ENCODE data around the gene SLC30A2.

SLC30A2 gene

GRCh38 chr1:26041401-26041800 lies 4.5 kb downstream of the SLC30A2 start:
- Histone ChIP-seq H3K36me3 (ENCODE audit: control insufficient read depth in 2 of 2, insufficient read depth in 1 of 2, low read length in 2 of 2) (no peaks in the 10 kb centered on the region), H3K4me1 (ENCODE audit: control insufficient read depth, insufficient read depth, low read length) (no peaks in the 10 kb centered on the region), H3K9me3 (ENCODE audit: control insufficient read depth, insufficient read depth, low read depth, low read length) (no peaks in the 10 kb centered on the region), H3K4me3 (ENCODE audit: low read depth, low read length) (no peak overlapping the region), H3K27ac (ENCODE audit: extremely low read depth, low read depth, low read length) (no peak overlapping the region)
- ChIA-PET POLR2A (no interaction called here), CTCF (interaction anchor here (0.6 to 1.4 kb wide), 5 partner anchors 63 to 364 kb away, joined by 3 to 8 read pairs (median 4); no protein-coding TSS in a partner anchor)
- TF ChIP-seq HOXD13 (CRISPR knock-in tag; IDR thresholded peaks at IDR 0.05; ENCODE audit: borderline replicate concordance) (no peak), ZBTB20 (tag by site-specific recombination; IDR thresholded peaks at IDR 0.05) (peak; percentile 18; the same call in 1 of the 2 replicates), ZNF280D (tag by site-specific recombination; IDR thresholded peaks at IDR 0.05) (no peak)

- H3K4me3 ChIP-seq (ENCODE audit: low read depth, low read length): no peak overlapping the region
- no peak overlapping the region for H3K27ac ChIP-seq (ENCODE audit: extremely low read depth, low read depth, low read length)
- POLR2A ChIA-PET: interaction anchor here (0.8 kb wide), 1 partner anchor 17 kb away, joined by 3 read pairs; no protein-coding TSS in a partner anchor
- no peaks in the 10 kb centered on the region for H3K9me3 ChIP-seq (ENCODE audit: control insufficient read depth, insufficient read depth, low read depth, low read length)
- CTCF ChIA-PET: interaction anchor here (0.6 to 7.5 kb wide), 5 partner anchors 9 to 378 kb away, joined by 3 to 80 read pairs (median 4); no protein-coding TSS in a partner anchor
- no peaks in the 10 kb centered on the region for H3K4me1 ChIP-seq (ENCODE audit: control insufficient read depth, insufficient read depth, low read length)
- TF ChIP-seq ZNF146 (tag by site-specific recombination; IDR thresholded peaks at IDR 0.05) (no peak), ZNF623 (tag by site-specific recombination; IDR thresholded peaks at IDR 0.05) (no peak), ZNF18 (tag by site-specific recombination; IDR thresholded peaks at IDR 0.05) (no peak), ZNF530 (tag by site-specific recombination; IDR thresholded peaks at IDR 0.05; ENCODE audit: low read depth) (no peak), INSM2 (tag by site-specific recombination; IDR thresholded peaks at IDR 0.05) (no peak), ZNF558 (tag by site-specific recombination; IDR thresholded peaks at IDR 0.05) (no peak), ZNF776 (tag by site-specific recombination; IDR thresholded peaks at IDR 0.05; ENCODE audit: borderline replicate concordance) (no peak), ZNF677 (tag by site-specific recombination; IDR thresholded peaks at IDR 0.05) (no peak), ZBTB8A (tag by site-specific recombination; IDR thresholded peaks at IDR 0.05) (no peak), ZNF157 (tag by site-specific recombination; IDR thresholded peaks at IDR 0.05) (no peak), CTCF (tag by site-specific recombination; IDR thresholded peaks at IDR 0.05) (no peak), ZNF114 (tag by site-specific recombination; IDR thresholded peaks at IDR 0.05) (no peak)
- no peaks in the 10 kb centered on the region for H3K36me3 ChIP-seq (ENCODE audit: control insufficient read depth in 2 of 2, insufficient read depth in 1 of 2, low read length in 2 of 2)
Measured at GRCh38 chr1:26038904-26039303, 7.0 kb downstream of the SLC30A2 start.
